Measurements from ENCODE around the gene RELN.

- TF ChIP-seq CTCF (IDR thresholded peaks at IDR 0.05 in 8 of 11, conservative IDR thresholded peaks at IDR 0.05 in 3 of 11) = no peak
- no peak for TF ChIP-seq POLR2A (IDR thresholded peaks at IDR 0.05)
Measured at GRCh38 chr7:103887853-103888602, 101.4 kb downstream of the RELN start.

Data from spleen (tissue), 7 donors.